Vagina (tissue), 2 donors: Measurements from ENCODE around the gene MYLK4.

Experiments
- CTCF ChIP-seq, 3 experiments: fragments of 450-650 bp in 2 of 3; fragments of 200-600 bp in 1 of 3; sonication (generic) in 1 of 3; IDR thresholded peaks; one replicate each; pipeline ENCODE4 v1.5.1; 2017 to 2019; ENCODE audit warnings: antibody characterized with exemption in 3 of 3, mild to moderate bottlenecking in 2 of 3, moderate library complexity in 2 of 3
- POLR2A ChIP-seq, 2 donors: fragments of 450-650 bp; IDR thresholded peaks; one replicate each; pipeline ENCODE4 v1.6.1; 2017; ENCODE audit warnings: antibody characterized with exemption in 2 of 2, mild to moderate bottlenecking in 2 of 2, moderate library complexity in 2 of 2
- POLR2AphosphoS5 ChIP-seq, 2 donors: sonication (generic); formaldehyde crosslinking; IDR thresholded peaks; one replicate each; pipeline ENCODE4 v1.9.0; 2017; ENCODE audit warnings: antibody characterized with exemption in 2 of 2, mild to moderate bottlenecking in 2 of 2, low read depth in 1 of 2; ENCODE audit not compliant: insufficient read depth in 1 of 2

DNA sequence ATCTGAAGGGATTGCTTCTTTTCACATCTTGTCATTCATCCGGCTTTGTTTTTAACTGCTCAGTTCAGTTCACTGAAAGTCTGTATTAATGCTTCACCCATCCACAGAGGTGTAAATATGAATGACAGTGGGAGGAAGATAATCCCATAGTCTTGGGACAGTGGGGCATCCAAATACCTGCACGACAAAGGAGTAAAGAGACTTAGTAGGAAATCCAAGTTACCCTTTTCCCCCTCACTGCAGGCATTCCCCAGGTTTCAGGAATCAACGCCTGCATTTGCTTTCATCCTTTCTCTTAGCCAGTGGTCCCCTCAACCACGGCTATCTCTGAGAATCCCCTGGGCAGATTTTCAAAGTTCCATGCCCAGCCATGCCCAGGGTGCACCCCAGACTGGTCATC, 110.2 kb downstream of the MYLK4 start:
- TF ChIP-seq CTCF (IDR thresholded peaks at IDR 0.05), result no peak
- no peak for TF ChIP-seq POLR2A (IDR thresholded peaks at IDR 0.05)
- no peak for TF ChIP-seq POLR2AphosphoS5 (IDR thresholded peaks at IDR 0.05; ENCODE audit: insufficient read depth in 1 of 2, low read depth in 1 of 2)
